Measurements from ENCODE around the gene GAPT. TPM values are rescaled to one million over a fixed set of nuclear protein-coding genes. Genes with fewer than 3 reads are reported as not detected.

Gene GAPT
- total and polyA plus RNA-seq, 2 donors (not counting 3 experiments of a cell fraction or from before 2014, with no cell fraction given) = not detected

DNA sequence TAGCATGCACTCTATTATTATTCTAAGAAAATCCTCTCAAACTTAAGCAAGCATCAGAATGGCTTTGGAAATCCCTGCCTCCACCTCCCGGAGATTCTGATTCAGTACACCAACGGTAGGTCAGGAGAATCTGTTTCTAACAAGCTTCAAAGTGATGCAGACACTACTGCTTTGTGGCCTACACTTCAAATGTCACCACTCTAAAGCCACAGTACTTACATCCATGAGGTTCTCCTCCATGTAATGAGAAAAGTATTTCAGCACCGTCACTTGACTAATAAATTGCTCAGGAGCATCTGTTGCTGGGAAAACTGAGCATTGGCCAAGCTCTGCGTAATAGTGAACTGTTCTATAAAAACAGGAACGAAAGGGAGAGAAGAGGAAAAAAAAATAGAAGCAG is 36.2 kb upstream of the GAPT start:
- Histone ChIP-seq H3K9ac (replicated peaks; ENCODE audit: extremely low read depth, insufficient read depth, low read length) (peak overlapping the region; percentile 98), H3K4me3 (replicated peaks in 1 of 3; ENCODE audit: insufficient read depth in 1 of 3, low read depth in 1 of 3, low read length in 3 of 3) (peak overlapping the region in 2 of 3 experiments; percentile 92 to 94), H3K4me1 (ENCODE audit: control insufficient read depth, extremely low read depth, insufficient read depth, low read length) (peaks cover 32% of the 10 kb centered on the region), H3K4me2 (ENCODE audit: insufficient read depth, low read length) (peak overlapping the region; percentile 95), H3K9me3 (replicated peaks; ENCODE audit: control insufficient read depth, insufficient read depth, low read length) (no peaks in the 10 kb centered on the region), H3K27me3 (ENCODE audit: control insufficient read depth in 2 of 2, insufficient read depth in 2 of 2, low read length in 2 of 2) (no peaks in the 10 kb centered on the region), H3K9me1 (replicated peaks; ENCODE audit: control insufficient read depth, extremely low read depth, insufficient read depth, low read length) (no peaks in the 10 kb centered on the region), H4K20me1 (replicated peaks; ENCODE audit: control insufficient read depth, extremely low read depth, insufficient read depth, low read length) (peaks cover 14% of the 10 kb centered on the region), H3K36me3 (ENCODE audit: control insufficient read depth in 2 of 2, extremely low read depth in 1 of 2, insufficient read depth in 2 of 2, low read length in 2 of 2) (peaks cover 33 to 47% of the 10 kb centered on the region in 2 experiments), H3K79me2 (ENCODE audit: control insufficient read depth, insufficient read depth, low read length) (peaks cover 56% of the 10 kb centered on the region), H3K27ac (ENCODE audit: insufficient read depth, low read depth, low read length) (no peak overlapping the region), H2AFZ (ENCODE audit: low read depth, low read length) (no peak overlapping the region)
- dilution Hi-C loops (cut with MboI; ENCODE audit: extremely low pct_ligation_motif_present, low sequenced_read_pairs) = loop anchor here (25.0 kb wide), 2 partner anchors 668 to 968 kb away; partner anchors contain the start of gene ACTBL2
- intact Hi-C loops (cut with micrococcal nuclease) = loop anchor here (5.0 kb wide), 1 partner anchor 138 kb away; no protein-coding TSS in a partner anchor
- ChIA-PET CTCF (interaction anchor here (1.2 to 2.8 kb wide), 4 partner anchors 196 to 676 kb away, joined by 3 to 31 read pairs (median 6); no protein-coding TSS in a partner anchor), POLR2A (interaction anchor here (2.5 kb wide), 1 partner anchor 676 kb away, joined by 12 read pairs; no protein-coding TSS in a partner anchor)
- no TSS peak for BruUV-seq (replicated peaks)
- FAIRE-seq (no peak), DNase-seq (ENCODE audit: low read depth, low spot score) (peak; percentile 7)
- TF ChIP-seq MYC (IDR thresholded peaks at IDR 0.05; ENCODE audit: low read depth, low read length) (no peak), POLR2A (IDR thresholded peaks at IDR 0.05; ENCODE audit: low read depth, low read length) (no peak), FOS (IDR thresholded peaks at IDR 0.05; ENCODE audit: borderline replicate concordance, insufficient read depth, low read length) (no peak), POLR2AphosphoS5 (IDR thresholded peaks at IDR 0.05; ENCODE audit: insufficient read depth, low read depth, low read length) (no peak), EZH2 (IDR thresholded peaks at IDR 0.05; ENCODE audit: borderline replicate concordance, low read depth, low read length, severe bottlenecking) (no peak), GATA2 (IDR thresholded peaks at IDR 0.05; ENCODE audit: insufficient read depth, insufficient read length, low read depth, low read length) (no peak), JUN (IDR thresholded peaks at IDR 0.05; ENCODE audit: borderline replicate concordance, insufficient read depth, insufficient read length, low read depth) (no peak)
- TF ChIP-seq, protein P1, sequence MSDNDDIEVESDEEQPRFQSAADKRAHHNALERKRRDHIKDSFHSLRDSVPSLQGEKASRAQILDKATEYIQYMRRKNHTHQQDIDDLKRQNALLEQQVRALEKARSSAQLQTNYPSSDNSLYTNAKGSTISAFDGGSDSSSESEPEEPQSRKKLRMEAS (IDR thresholded peaks at IDR 0.05; ENCODE audit: insufficient read depth, insufficient read length) = no peak
- TF ChIP-seq, protein P2, sequence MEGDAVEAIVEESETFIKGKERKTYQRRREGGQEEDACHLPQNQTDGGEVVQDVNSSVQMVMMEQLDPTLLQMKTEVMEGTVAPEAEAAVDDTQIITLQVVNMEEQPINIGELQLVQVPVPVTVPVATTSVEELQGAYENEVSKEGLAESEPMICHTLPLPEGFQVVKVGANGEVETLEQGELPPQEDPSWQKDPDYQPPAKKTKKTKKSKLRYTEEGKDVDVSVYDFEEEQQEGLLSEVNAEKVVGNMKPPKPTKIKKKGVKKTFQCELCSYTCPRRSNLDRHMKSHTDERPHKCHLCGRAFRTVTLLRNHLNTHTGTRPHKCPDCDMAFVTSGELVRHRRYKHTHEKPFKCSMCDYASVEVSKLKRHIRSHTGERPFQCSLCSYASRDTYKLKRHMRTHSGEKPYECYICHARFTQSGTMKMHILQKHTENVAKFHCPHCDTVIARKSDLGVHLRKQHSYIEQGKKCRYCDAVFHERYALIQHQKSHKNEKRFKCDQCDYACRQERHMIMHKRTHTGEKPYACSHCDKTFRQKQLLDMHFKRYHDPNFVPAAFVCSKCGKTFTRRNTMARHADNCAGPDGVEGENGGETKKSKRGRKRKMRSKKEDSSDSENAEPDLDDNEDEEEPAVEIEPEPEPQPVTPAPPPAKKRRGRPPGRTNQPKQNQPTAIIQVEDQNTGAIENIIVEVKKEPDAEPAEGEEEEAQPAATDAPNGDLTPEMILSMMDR (IDR thresholded peaks at IDR 0.05; ENCODE audit: extremely low read depth in 1 of 2, insufficient read depth in 1 of 2, low read depth in 1 of 2, low read length in 2 of 2) = no peak

Data from endothelial cell of umbilical vein (primary cell).